ENCODE data around the gene KATNIP.

DNA sequence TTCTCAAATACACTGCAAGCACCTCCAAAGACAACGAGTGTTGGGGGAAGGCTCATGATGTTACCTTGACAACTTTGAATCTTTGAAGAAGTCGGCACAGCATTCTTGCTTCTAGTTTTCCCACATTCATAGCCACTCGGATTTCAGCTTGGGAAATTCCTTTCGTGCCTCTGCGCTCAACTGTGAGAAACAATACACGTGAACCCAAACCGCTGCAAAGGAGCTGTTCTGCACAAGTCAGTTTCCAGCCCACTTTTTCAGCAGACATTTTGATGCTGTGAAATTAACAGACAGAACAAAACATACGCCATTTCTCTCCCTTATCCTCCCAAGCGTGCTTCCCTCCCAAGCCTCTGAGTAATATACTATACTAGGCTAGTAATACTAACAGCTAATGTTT lies 41.5 kb upstream of the KATNIP start:
- TF ChIP-seq, protein P1, sequence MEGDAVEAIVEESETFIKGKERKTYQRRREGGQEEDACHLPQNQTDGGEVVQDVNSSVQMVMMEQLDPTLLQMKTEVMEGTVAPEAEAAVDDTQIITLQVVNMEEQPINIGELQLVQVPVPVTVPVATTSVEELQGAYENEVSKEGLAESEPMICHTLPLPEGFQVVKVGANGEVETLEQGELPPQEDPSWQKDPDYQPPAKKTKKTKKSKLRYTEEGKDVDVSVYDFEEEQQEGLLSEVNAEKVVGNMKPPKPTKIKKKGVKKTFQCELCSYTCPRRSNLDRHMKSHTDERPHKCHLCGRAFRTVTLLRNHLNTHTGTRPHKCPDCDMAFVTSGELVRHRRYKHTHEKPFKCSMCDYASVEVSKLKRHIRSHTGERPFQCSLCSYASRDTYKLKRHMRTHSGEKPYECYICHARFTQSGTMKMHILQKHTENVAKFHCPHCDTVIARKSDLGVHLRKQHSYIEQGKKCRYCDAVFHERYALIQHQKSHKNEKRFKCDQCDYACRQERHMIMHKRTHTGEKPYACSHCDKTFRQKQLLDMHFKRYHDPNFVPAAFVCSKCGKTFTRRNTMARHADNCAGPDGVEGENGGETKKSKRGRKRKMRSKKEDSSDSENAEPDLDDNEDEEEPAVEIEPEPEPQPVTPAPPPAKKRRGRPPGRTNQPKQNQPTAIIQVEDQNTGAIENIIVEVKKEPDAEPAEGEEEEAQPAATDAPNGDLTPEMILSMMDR (IDR thresholded peaks at IDR 0.05), result no peak
- TF ChIP-seq ZFX (IDR thresholded peaks at IDR 0.05; ENCODE audit: borderline replicate concordance), result no peak

Data from 22Rv1 (cell line).